Measurements from ENCODE around the gene FGF12. TPM values are rescaled to one million over a fixed set of nuclear protein-coding genes. Genes with fewer than 3 reads are reported as not detected.

The FGF12 gene
- total and polyA plus RNA-seq, 2 of the 13 experiments (the other 11 are each of a cell fraction or from before 2014, with no cell fraction given): 0.07 TPM; not detected in 1

- POLR2A ChIA-PET: no interaction called here
- no peak overlapping the region for H3K27ac ChIP-seq (ENCODE audit: extremely low read length, insufficient read depth, low read length)
- H3K9ac ChIP-seq (ENCODE audit: insufficient read depth, low read depth, low read length): no peak overlapping the region
- intact Hi-C loops (cut with micrococcal nuclease; ENCODE audit: unreplicated experiment): no loop called here
- H3K27me3 ChIP-seq (ENCODE audit: control insufficient read depth in 1 of 2, insufficient read depth in 2 of 2, low read length in 2 of 2): no peaks in the 10 kb centered on the region
- no peaks in the 10 kb centered on the region for H3K79me2 ChIP-seq (ENCODE audit: insufficient read depth, low read length)
- no peaks in the 10 kb centered on the region for H3K9me3 ChIP-seq (ENCODE audit: low read length)
- TF ChIP-seq SIX1 (CRISPR knock-in tag; IDR thresholded peaks at IDR 0.05; ENCODE audit: borderline replicate concordance) (no peak), YEATS2 (CRISPR knock-in tag; IDR thresholded peaks at IDR 0.05; ENCODE audit: borderline replicate concordance) (no peak), ZEB1 (IDR thresholded peaks at IDR 0.05; ENCODE audit: insufficient replicate concordance, low read depth) (no peak), MIER2 (CRISPR knock-in tag; IDR thresholded peaks at IDR 0.05) (no peak), MTA3 (CRISPR knock-in tag; IDR thresholded peaks at IDR 0.05) (no peak), ZNF430 (CRISPR knock-in tag; IDR thresholded peaks at IDR 0.05) (no peak), ZNF274 (CRISPR knock-in tag; IDR thresholded peaks at IDR 0.05) (no peak), NKX3-1 (CRISPR knock-in tag; IDR thresholded peaks at IDR 0.05) (no peak), NFIC (IDR thresholded peaks at IDR 0.05; ENCODE audit: low read length) (no peak), SAFB2 (CRISPR knock-in tag; IDR thresholded peaks at IDR 0.05; ENCODE audit: borderline replicate concordance, low read depth) (no peak), MAX (IDR thresholded peaks at IDR 0.05) (no peak), XRCC5 (optimal IDR thresholded peaks at IDR 0.05; ENCODE audit: low read length) (no peak), ZBTB2 (CRISPR knock-in tag; IDR thresholded peaks at IDR 0.05; ENCODE audit: low read depth) (no peak), LCORL (IDR thresholded peaks at IDR 0.05) (no peak), LCORL (CRISPR knock-in tag; IDR thresholded peaks at IDR 0.05) (no peak), ZNF367 (CRISPR knock-in tag; IDR thresholded peaks at IDR 0.05; ENCODE audit: borderline replicate concordance) (no peak), NR2C2 (CRISPR knock-in tag; IDR thresholded peaks at IDR 0.05; ENCODE audit: borderline replicate concordance) (no peak), RNF2 (conservative IDR thresholded peaks at IDR 0.05; ENCODE audit: low read depth) (no peak), HNF1B (CRISPR knock-in tag; IDR thresholded peaks at IDR 0.05) (no peak)
- ATAC-seq (no peak; the same call in 2 of the 3 replicates), FAIRE-seq (no peak), DNase-seq (ENCODE audit: low spot score) (no peak)
- CTCF ChIA-PET (ENCODE audit: low intra/inter-chr PET ratio, low total read pairs): no interaction called here
- H3K36me3 ChIP-seq (replicated peaks in 1 of 2; ENCODE audit: control insufficient read depth in 1 of 2, insufficient read depth in 2 of 2, low read length in 2 of 2): no peaks in the 10 kb centered on the region
- no TSS peak for BruUV-seq (replicated peaks)
- WGBS (ENCODE audit: low lambda C conversion rate): 50% methylated on average over 1 of the region's 1 CpG
- in situ Hi-C loops (cut with HindIII; ENCODE audit: extremely low pct_ligation_motif_present, low pct_unique_long_range_greater_than_20kb): no loop called here
- no peak overlapping the region for H3K4me3 ChIP-seq (replicated peaks in 1 of 3; ENCODE audit: insufficient read depth in 1 of 3, low read depth in 2 of 3, low read length in 3 of 3)
- no peaks in the 10 kb centered on the region for H3K4me1 ChIP-seq (ENCODE audit: insufficient read depth, low read length)
- no peak overlapping the region for H3K4me2 ChIP-seq (ENCODE audit: low read depth, low read length)
- H4K20me1 ChIP-seq (ENCODE audit: insufficient read depth, low read length): no peaks in the 10 kb centered on the region
- no peak overlapping the region for H2AFZ ChIP-seq (ENCODE audit: low read length)
Measured at GRCh38 chr3:192299921-192300320, 427.4 kb downstream of the FGF12 start.

All from HepG2 (cell line).